ENCODE measurements around the gene PI16.

The PI16 gene

GRCh38 chr6:36954262-36954931 lies at the start of gene PI16:
Gene PI16 (plus strand): TSS chr6:36954738. CDS start chr6:36954761, 23 bp downstream.
- DNase-seq, result no peak

GRCh38 chr6:36904851-36905393 lies 49.6 kb upstream of the PI16 start:
- DNase-seq, result no peak

- DNase-seq, result no peak
These were observed 47.8 kb upstream of the PI16 start for GRCh38 chr6:36906539-36907325.

GRCh38 chr6:36907781-36908180 lies 46.8 kb upstream of the PI16 start:
- no peak for DNase-seq

GRCh38 chr6:36908747-36909146 lies 45.8 kb upstream of the PI16 start:
- no peak for DNase-seq

GRCh38 chr6:36912030-36912454 lies 42.5 kb upstream of the PI16 start:
- peak in 1 of 2 experiments; percentile 13 for DNase-seq

GRCh38 chr6:36912586-36912985 lies 42.0 kb upstream of the PI16 start:
- DNase-seq, result peak; percentile 54 to 61

GRCh38 chr6:36913082-36913481 lies 41.5 kb upstream of the PI16 start:
- DNase-seq, result no peak

- DNase-seq, result peak; percentile 5 to 17
These were observed 40.2 kb upstream of the PI16 start for GRCh38 chr6:36914227-36914794.

GRCh38 chr6:36915599-36915998 lies 38.9 kb upstream of the PI16 start:
- no peak for DNase-seq

GRCh38 chr6:36916126-36916525 lies 38.4 kb upstream of the PI16 start:
- no peak for DNase-seq

GRCh38 chr6:36917541-36918193 lies 36.9 kb upstream of the PI16 start:
- DNase-seq, result no peak

- DNase-seq, result no peak
These were observed 34.5 kb upstream of the PI16 start for GRCh38 chr6:36920049-36920448.

- DNase-seq, result no peak
These were observed 34.0 kb upstream of the PI16 start for GRCh38 chr6:36920546-36920945.

- DNase-seq, result no peak
These were observed 30.4 kb upstream of the PI16 start for GRCh38 chr6:36924131-36924530.

- no peak for DNase-seq
These were observed 29.7 kb upstream of the PI16 start for GRCh38 chr6:36924778-36925374.

GRCh38 chr6:36925809-36926208 lies 28.7 kb upstream of the PI16 start:
- no peak for DNase-seq

GRCh38 chr6:36926708-36927513 lies 27.6 kb upstream of the PI16 start:
- no peak for DNase-seq

- DNase-seq, result no peak
These were observed 26.6 kb upstream of the PI16 start for GRCh38 chr6:36927691-36928546.

GRCh38 chr6:36928547-36928918 lies 26.0 kb upstream of the PI16 start:
- DNase-seq, result no peak

- DNase-seq, result no peak
These were observed 25.4 kb upstream of the PI16 start for GRCh38 chr6:36929152-36929551.

Data from activated CD4-positive, alpha-beta T cell treated with anti-CD3 and anti-CD28 coated beads, Interleukin-2, amount 50 U/mL, for 4 hours (primary cell).